GM23248 (cell line): ENCODE results near the gene MED25.

Experiments used
- EZH2 ChIP-seq: fragments of 200-600 bp; sonication (generic); IDR thresholded peaks from 2 replicates; pipeline ENCODE4 v1.6.1; 2018; ENCODE audit warnings: antibody characterized with exemption, mild to moderate bottlenecking; ENCODE audit not compliant: insufficient read depth, poor library complexity, severe bottlenecking
- EZH2phosphoT487 ChIP-seq: fragments of 200-600 bp; sonication (generic); IDR thresholded peaks from 2 replicates; pipeline ENCODE4 v1.6.1; 2018; ENCODE audit warnings: antibody characterized with exemption, moderate library complexity, mild to moderate bottlenecking, low read depth; ENCODE audit not compliant: insufficient read depth

- TF ChIP-seq EZH2 (no peak), EZH2phosphoT487 (no peak)
Observed at GRCh38 chr19:49801966-49802661, 16.0 kb upstream of the MED25 start.
